NCI-H1436 treated with DMSO at 0.1 percent for 48 hours (cell line): ENCODE data around the gene ACO1.

Source experiments
- DNase-seq: peaks from one replicate; lab custom pipeline; 2025; lab: John Stamatoyannopoulos, UW

ACO1 gene

DNA sequence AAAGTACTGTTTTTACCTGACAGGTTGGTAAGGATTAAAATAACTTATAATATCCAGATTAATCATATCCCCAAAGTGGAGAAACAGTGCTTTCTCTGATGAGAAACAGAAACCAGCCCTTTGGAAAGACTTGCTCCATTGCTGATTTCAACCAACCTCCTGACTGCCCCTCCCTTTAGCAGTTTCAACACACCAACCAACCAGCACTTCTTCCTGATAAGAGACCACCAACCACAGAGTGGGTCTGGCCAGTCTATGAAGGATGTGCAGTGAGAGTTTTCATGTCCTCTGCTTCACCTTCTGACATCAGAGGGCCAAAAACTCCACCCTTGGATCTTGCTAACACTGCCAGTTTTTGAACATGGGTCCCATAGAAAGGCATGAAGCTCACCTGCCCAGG is 113.5 kb downstream of the ACO1 start:
- DNase-seq: no peak

- DNase-seq: no peak
Observed at GRCh38 chr9:32500768-32501167, 116.3 kb downstream of the ACO1 start.

GRCh38 chr9:32501868-32502267 is 117.4 kb downstream of the ACO1 start:
- DNase-seq: no peak

DNA sequence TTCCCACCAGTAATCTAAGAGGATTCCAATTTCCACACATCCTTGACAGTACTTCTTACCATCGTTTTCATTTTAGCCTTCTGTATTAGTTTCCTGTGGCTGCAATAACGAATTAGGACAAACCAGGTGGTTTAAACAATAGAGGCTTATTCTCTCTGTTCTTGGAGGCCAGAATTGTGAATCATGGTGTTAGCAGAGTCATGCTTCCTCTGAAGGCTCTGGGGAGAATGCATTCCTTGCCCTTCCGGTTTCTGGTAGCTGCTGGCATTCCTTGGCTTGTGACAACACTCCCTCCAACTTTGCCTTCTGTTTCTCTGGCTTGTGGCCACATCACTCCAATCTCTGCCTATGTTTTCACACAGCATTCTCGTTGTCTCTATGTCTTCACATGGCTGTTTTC is 118.0 kb downstream of the ACO1 start:
- no peak for DNase-seq

- DNase-seq: no peak
Observed at GRCh38 chr9:32503008-32503407, 118.6 kb downstream of the ACO1 start.
